A673 (cell line): ENCODE measurements around the gene ALX4. TPM values are rescaled to one million over a fixed set of nuclear protein-coding genes. Genes with fewer than 3 reads are reported as not detected.

ENCODE experiments used
- BruUV-seq: library from RNA; stranded (reverse); fragments of 400-500 nt; replicated peaks from 2 replicates; lab custom pipeline; 2021; lab: Mats Ljungman, UMichigan
- CTCF ChIA-PET: fragments of 300-600 bp; sonication (Branson Sonifier 250); formaldehyde crosslinking; loops from one replicate; lab custom pipeline; 2022; ENCODE audit warnings: antibody characterized with exemption; lab: Charles Lee
- POLR2A ChIA-PET: fragments of 300-600 bp; sonication (Branson Sonifier 250); formaldehyde crosslinking; loops from one replicate; lab custom pipeline; 2022; ENCODE audit warnings: antibody characterized with exemption; ENCODE audit not compliant: low non-redundant PET; lab: Charles Lee
- DNase-seq: peaks from one replicate; pipeline ENCODE4 v3.0.0-alpha.2; 2015; ENCODE audit warnings: low spot score
- H3K27ac ChIP-seq: fragments of 200-600 bp; sonication (generic); 2 replicates; pipeline ENCODE4 v1.5.1; 2016; ENCODE audit warnings: mixed run types, low read depth, mild to moderate bottlenecking, mixed read lengths, antibody characterized with exemption, low read length; ENCODE audit not compliant: poor library complexity, severe bottlenecking
- H3K27me3 ChIP-seq: fragments of 200-600 bp; sonication (generic); replicated peaks from 2 replicates; pipeline ENCODE4 v1.6.1; 2017; ENCODE audit warnings: mixed run types, low read depth, mild to moderate bottlenecking, mixed read lengths, antibody characterized with exemption, low read length; ENCODE audit not compliant: insufficient read depth, poor library complexity
- H3K36me3 ChIP-seq: fragments of 200-600 bp; sonication (generic); 2 replicates; pipeline ENCODE4 v1.6.1; 2016; ENCODE audit warnings: mixed run types, mild to moderate bottlenecking, mixed read lengths, antibody characterized with exemption, low read length; ENCODE audit not compliant: insufficient read depth, poor library complexity, severe bottlenecking
- H3K4me1 ChIP-seq: fragments of 200-600 bp; sonication (generic); 2 replicates; pipeline ENCODE4 v1.6.1; 2017; ENCODE audit warnings: mixed run types, mild to moderate bottlenecking, mixed read lengths, antibody characterized with exemption, low read length; ENCODE audit not compliant: insufficient read depth, poor library complexity, severe bottlenecking
- H3K4me3 ChIP-seq: fragments of 200-600 bp; sonication (generic); 2 replicates; pipeline ENCODE4 v1.5.1; 2016; ENCODE audit warnings: low read depth, mixed run types, mild to moderate bottlenecking, mixed read lengths, low read length; ENCODE audit not compliant: poor library complexity, severe bottlenecking
- H3K9me3 ChIP-seq: fragments of 200-600 bp; sonication (generic); 2 replicates; pipeline ENCODE4 v1.6.1; 2016; ENCODE audit warnings: mixed run types, low read depth, mild to moderate bottlenecking, mixed read lengths, antibody characterized with exemption, low read length; ENCODE audit not compliant: poor library complexity, severe bottlenecking
- CTCF ChIP-seq: fragments of 300-800, 200-600 bp; sonication (generic); conservative IDR thresholded peaks from 2 replicates; pipeline ENCODE4 v1.5.1; 2017; ENCODE audit warnings: low read depth, mild to moderate bottlenecking, antibody characterized with exemption, low read length, moderate library complexity, mixed read lengths
- EZH2 ChIP-seq: fragments of 200-600 bp; sonication (generic); IDR thresholded peaks from 2 replicates; pipeline ENCODE4 v1.6.1; 2017; ENCODE audit warnings: borderline replicate concordance, low read depth, mild to moderate bottlenecking, mixed read lengths, antibody characterized with exemption, low read length; ENCODE audit not compliant: poor library complexity, severe bottlenecking
- intact Hi-C: fragments of 100-400 bp; cut with micrococcal nuclease; formaldehyde crosslinking; loops from one replicate; pipeline ENCODE4 v1.10.0; 2022; ENCODE audit not compliant: unreplicated experiment
- total RNA-seq: library from RNA; stranded (reverse); gene quantifications from 2 replicates; pipeline ENCODE4 v1.2.3, GENCODE V29; 2021

Gene ALX4
- total RNA-seq, 1 experiment from 2014 or later: 135 TPM

- Histone ChIP-seq H3K27ac (no peak overlapping the region), H3K4me1 (peaks cover 7% of the 10 kb centered on the region), H3K9me3 (no peaks in the 10 kb centered on the region), H3K4me3 (no peak overlapping the region), H3K27me3 (no peaks in the 10 kb centered on the region), H3K36me3 (no peaks in the 10 kb centered on the region)
- CTCF ChIA-PET: no interaction called here
- POLR2A ChIA-PET: interaction anchor here (0.6 kb wide), 1 partner anchor 333 kb away, joined by 14 read pairs; no protein-coding TSS in a partner anchor
- no peak for DNase-seq
- TF ChIP-seq EZH2 (no peak), CTCF (no peak)
- intact Hi-C loops: no loop called here
- no TSS peak for BruUV-seq
Measured at GRCh38 chr11:44221456-44221855, 88.5 kb downstream of the ALX4 start.

GRCh38 chr11:44219830-44220796 lies 89.8 kb downstream of the ALX4 start:
- Histone ChIP-seq H3K36me3 (no peaks in the 10 kb centered on the region), H3K27me3 (no peaks in the 10 kb centered on the region), H3K4me3 (no peak overlapping the region), H3K4me1 (peaks cover 7% of the 10 kb centered on the region), H3K9me3 (no peaks in the 10 kb centered on the region), H3K27ac (no peak overlapping the region)
- ChIA-PET CTCF (no interaction called here), POLR2A (no interaction called here)
- no TSS peak for BruUV-seq
- intact Hi-C loops: no loop called here
- TF ChIP-seq CTCF: no peak
- no peak for TF ChIP-seq EZH2
- DNase-seq: no peak

GRCh38 chr11:44217432-44217831 lies 92.5 kb downstream of the ALX4 start:
- Histone ChIP-seq H3K4me1 (peaks cover 7% of the 10 kb centered on the region), H3K27ac (no peak overlapping the region), H3K27me3 (no peaks in the 10 kb centered on the region), H3K4me3 (no peak overlapping the region), H3K36me3 (no peaks in the 10 kb centered on the region), H3K9me3 (peaks cover 3% of the 10 kb centered on the region)
- POLR2A ChIA-PET: no interaction called here
- no peak for TF ChIP-seq EZH2
- no peak for TF ChIP-seq CTCF
- CTCF ChIA-PET: interaction anchor here (1.2 kb wide), 1 partner anchor 17 kb away, joined by 5 read pairs; no protein-coding TSS in a partner anchor
- BruUV-seq: no TSS peak
- intact Hi-C loops: no loop called here
- no peak for DNase-seq
